Measurements from ENCODE around the gene SIRT7.

DNA sequence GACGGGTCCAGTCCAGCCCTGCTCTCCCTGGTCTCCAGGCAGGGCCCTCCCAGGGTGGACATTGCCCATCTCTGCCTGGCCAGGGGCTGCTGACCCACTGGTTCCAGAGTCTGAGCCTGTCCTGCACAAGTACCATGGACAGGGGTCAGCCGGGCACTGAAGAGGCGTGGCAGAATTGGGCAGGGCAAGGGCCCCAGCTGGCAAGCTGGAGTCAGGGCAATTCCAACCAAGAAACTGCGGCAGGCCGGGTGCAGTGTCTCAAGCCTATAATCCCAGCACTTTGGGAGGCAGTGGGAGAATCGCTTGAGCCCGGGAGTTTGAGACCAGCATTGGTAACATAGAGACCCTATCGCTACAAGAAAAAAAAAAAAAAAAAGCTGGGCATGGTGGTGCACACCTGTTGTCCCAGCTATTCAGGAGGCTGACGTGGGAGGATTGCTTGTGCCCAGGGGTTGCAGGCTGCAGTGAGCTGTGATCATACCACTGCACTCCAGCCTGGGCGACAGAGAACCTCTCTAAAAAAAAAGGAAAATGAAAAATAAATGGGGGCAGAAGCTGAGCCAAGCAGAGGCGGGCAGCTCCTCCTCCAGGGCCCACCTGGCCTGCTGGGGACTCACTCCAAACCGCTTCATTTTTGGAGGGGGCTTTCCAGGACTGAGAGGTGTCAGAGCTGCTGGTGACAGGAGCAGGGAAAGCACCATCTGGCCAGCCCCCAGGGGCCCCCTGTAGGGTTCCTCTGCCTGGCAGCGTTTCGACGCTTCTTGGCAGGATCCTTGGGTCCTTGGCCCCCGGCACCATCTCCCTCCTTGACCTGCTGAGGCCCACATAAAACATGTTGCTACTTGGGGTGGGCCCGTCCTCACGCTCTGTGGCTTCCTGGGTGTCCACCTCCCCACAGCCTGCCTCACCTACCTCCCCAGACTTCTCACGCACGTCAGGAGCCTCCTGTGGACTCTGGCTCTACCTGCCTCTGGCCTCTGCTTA lies 12.5 kb upstream of the SIRT7 start:
- TF ChIP-seq POLR2A (IDR thresholded peaks at IDR 0.05; ENCODE audit: low read depth, low read length) (no peak), POLR2AphosphoS5 (IDR thresholded peaks at IDR 0.05; ENCODE audit: low read depth, low read length) (no peak), TAF1 (IDR thresholded peaks at IDR 0.05; ENCODE audit: low read depth, low read length) (no peak), SPI1 (IDR thresholded peaks at IDR 0.05; ENCODE audit: low read depth, low read length) (no peak), PAX5 (IDR thresholded peaks at IDR 0.05; ENCODE audit: insufficient read depth, low read length, severe bottlenecking) (no peak), POU2F2 (IDR thresholded peaks at IDR 0.05; ENCODE audit: low read depth, low read length) (no peak)

All from GM12891 (cell line).